Colon (tissue), 2 donors: ENCODE data around the gene DAD1.
"Not testable (repeated sequence)": the region's sequence is repeated elsewhere in the genome, so short reads cannot be mapped to it uniquely, and the experiment has no call there.

ENCODE experiments used
- FAIRE-seq: peaks from 2 replicates; lab custom pipeline; 2012; peaks lifted over from hg19 to GRCh38; lab: Jason Lieb, UNC
- donor health status: control.
- donor health status: control.

The DAD1 gene

DNA sequence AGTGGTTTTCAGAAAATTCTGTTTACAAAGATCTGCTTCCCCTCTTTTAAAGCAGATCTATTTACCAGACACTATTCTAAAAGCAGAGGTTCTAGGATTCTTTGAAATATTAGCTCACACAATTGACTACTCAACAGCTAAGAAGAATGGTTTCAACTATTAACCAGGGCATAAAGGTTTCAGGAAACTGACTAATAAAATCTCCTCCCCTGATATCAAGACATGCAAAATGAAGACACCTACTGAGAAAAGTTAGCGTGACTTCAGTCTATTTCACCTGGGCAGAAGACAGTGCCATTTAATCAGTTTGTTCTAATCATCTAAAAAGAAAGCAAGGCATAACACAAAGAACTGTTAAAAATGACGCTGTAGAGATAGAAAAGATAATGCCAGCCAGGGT, 22.2 kb downstream of the DAD1 start:
- FAIRE-seq: no peak

DNA sequence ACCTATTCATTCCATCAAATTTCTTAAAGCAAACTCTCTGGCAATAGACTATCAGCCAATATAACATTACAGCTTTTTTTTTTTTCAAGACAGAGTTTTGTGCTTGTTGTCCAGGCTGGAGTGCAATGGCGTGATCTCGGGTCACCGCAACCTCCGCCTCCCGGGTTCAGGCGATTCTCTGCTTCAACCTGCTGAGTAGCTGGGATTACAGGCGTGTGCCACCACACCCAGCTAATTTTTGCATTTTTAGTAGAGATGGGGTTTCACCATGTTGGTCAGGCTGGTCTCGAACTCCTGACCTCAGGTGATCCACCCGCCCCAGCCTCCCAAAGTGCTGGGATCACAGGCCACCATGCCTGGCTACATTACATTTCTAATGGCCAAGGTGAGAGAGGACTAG, 22.8 kb downstream of the DAD1 start:
- not testable (repeated sequence) for FAIRE-seq

DNA sequence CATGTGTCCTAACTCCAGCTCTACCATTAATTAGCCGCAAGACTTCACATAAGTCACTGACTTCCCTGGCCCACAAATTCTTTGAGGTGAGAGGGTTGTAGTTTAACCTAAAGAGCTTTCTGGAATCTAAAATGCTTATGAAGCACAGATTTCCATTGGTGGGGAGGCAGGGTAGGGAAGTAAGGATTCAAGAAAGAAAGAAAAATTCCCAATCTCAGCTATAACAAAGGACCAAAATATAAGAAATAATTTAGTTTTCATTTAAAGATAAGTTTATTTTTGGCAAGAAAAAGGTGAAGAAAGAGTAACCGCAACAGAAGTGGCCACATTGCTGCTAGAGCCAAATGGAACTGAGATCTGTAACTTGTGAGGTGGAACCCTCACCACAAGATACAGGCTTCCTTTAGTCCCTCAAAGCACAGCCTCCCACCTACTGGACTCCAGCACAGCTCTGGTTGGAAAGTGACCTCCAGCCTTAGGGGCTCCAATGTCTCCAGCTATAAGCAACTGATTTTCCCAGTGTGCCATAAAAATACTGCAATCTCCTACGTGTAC, 23.6 kb downstream of the DAD1 start:
- no peak for FAIRE-seq

- FAIRE-seq: no peak
Observed at GRCh38 chr14:22564463-22564862, 24.6 kb downstream of the DAD1 start.

DNA sequence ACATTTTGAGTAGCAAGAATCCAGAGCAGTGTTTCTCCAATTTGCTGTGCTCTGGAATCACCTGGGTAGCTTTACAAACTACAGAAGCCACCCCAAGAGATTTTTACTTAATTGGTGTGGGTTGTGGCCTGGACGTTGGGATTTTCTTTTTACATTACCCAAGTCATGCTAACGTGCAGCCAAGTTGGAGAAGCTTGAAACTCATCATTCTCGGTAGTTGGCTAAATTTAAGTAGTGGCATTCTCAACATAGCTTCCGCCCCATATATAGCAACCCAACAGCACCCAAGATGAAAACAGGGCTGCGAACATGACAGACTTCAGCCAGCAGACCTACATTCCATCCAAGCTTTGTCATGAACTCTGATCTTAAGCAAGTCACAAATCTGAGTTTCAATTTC, 25.0 kb downstream of the DAD1 start:
- no peak for FAIRE-seq

DNA sequence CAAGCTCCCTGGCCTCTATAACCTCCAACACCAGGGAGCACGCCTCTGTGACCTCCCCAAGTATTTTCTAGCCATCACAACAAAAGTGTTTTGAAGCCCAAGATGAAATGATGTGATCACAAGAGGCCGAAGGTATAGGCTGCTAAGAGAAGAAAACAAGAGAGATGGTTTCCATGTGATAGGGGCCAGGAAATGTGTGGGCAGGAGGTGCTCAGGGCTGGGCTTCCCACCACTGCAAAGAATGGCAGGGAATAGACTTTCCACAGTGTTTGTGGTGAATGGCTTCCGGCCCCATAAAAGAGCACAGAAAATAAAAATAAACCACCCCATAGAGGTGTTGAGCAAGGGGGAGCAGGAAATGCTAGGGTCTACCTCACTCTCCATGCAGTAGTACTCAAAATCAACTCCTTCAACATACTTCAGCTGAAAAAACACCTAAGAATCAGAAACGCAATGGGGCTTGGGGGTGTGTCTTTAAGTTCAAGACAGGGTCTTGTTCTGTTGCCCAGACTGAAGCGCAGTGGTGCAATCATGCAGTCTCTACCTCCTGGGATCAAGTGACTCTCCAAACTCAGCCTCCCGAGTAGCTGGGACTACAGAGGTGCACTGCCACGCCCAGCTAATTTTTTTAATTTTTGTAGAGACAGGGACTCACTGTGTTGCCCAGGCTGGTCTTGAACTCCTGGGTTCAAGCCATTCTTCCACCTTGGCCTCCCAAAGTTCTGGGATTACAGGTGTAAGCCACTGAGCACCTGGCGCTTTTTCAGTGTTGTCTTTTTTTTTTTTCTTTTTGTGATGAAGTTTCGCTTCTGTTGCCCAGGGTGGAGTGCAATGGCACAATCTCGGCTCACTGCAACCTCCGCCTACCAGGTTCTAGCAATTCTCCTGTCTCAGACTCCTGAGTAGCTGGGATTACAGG, 27.1 kb downstream of the DAD1 start:
- no peak for FAIRE-seq

DNA sequence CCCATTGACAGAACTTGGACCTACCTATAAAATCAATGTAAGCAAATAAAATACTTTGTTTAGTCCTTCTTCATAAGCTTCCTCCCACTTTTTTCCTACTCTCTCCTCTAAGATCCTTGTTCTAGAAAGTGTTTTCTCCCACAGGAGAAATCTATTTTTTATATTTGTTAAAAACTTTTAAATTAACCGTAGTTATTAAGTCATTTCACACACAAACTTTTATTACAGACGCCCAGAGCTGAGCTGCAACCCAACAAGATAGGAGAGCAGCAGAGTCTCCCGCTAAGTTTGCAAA, 27.7 kb downstream of the DAD1 start:
- no peak for FAIRE-seq

DNA sequence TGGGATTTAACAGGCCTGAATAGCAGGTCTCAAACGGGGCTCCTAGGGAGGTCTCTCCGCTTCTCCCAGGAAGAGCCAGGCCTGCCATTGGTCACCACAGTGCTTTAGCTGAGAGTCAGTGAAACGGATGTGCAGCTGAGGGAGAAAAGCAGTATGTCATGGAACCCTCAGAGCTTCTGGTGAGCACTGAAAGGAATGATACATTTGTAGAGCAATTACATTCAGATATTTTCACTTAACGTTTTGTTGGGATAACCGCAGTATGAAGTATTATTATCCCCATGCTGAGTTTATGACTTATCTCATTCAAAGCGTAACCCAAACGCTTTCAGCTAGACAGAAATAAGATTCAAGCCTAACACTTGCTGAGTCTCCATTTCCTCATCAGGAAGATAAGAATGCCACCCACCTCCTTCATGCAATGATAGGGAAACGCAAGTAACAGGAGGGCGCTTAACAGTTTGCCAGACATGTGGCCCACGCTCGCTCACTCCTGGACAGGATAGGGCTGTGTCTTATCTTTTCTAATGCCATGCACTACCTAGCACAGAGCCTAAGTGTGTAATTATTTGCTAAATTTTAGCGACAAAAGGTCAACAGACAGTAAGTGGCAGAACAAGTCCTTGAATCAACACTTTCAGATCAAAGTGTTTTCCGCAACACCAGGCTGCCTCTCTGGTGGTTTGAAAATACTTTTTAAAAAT, 28.2 kb downstream of the DAD1 start:
- no peak for FAIRE-seq

DNA sequence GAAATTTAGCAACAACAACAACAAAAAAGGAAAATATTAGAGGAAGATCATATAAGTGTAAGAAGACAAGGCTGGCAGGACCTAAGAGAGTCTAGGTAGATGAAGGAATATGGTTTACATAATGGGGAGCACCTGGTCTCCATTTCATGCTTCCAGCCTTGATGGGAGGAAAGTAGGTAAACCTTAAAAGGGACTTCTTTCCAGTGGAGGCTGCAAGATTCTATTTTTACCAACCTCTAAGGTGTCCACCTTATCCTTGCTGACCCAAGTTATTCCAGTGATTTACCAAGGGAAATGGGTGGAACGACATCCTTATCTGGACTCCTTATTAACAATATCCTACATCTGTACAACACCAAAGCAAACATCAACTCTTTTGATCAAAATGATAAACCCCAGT, 30.0 kb downstream of the DAD1 start:
- FAIRE-seq: no peak

GRCh38 chr14:22558221-22558913, 30.7 kb downstream of the DAD1 start:
- FAIRE-seq: no peak

DNA sequence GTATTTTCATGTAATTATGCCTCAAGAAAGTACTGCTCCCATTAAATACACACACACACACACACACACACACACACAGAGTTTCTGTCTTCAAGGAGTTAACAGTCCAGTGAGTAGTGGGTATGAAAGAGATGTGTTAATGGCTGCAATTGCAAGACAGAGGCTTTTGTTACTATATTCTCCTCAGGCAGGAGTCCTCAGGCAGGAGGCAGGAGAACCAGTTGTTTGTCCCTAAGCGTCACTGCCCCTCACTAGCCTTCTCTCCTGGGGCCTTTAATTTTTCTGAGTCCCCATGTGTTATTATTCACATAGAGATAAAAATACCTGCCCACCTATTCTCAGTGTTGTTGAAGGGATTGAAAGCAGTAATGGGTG, 31.2 kb downstream of the DAD1 start:
- no peak for FAIRE-seq

- no peak for FAIRE-seq
Observed at GRCh38 chr14:22556990-22557623, 31.9 kb downstream of the DAD1 start.

DNA sequence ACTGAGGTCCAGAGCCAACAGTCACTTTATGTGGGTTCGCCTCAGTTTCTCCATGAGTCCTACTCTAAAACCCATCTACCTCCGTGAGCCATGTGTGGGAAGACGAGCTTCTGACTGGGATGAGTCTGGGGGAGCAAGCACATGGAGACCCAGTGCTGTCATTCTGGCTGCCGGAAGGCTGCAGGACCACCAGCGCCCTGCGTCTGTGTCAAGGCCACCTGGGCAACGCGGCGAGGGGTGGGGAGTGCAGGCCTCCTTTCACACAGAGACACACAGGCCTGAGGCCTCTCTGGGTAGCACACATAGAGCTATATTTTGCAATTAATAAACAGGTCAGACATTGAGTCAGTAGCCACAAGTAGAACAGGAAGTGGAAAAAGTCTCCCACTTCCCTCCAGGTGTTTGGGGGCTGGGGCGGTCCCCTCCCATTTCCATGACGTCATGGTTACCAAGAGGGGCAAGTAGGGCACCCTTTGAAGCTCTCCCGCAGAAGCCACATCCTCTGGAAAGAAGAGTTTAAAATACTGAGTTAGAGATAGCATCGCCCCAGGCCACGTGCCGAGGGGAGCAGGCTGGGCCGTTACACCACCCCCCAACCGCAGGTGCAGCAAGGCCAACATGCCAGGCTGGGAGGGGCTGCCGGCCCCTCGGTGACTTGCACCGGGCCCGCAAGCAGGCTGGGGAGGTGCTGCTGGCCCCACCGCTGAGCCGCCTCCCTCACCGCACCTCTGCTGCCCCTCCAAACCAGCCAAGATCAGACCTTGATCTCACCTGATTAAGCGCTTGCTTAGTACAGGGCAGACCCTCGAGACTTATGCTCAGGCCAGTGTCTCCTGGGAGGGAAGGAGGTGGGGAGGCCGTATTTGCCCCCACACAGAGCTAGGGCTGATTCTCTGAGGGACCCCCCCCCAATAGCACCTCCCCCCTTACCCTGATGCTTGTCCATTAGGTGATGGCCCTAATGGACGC, 32.7 kb downstream of the DAD1 start:
- no peak for FAIRE-seq

- no peak for FAIRE-seq
Observed at GRCh38 chr14:22555384-22556011, 33.5 kb downstream of the DAD1 start.

- FAIRE-seq: no peak
Observed at GRCh38 chr14:22554498-22555383, 34.3 kb downstream of the DAD1 start.

DNA sequence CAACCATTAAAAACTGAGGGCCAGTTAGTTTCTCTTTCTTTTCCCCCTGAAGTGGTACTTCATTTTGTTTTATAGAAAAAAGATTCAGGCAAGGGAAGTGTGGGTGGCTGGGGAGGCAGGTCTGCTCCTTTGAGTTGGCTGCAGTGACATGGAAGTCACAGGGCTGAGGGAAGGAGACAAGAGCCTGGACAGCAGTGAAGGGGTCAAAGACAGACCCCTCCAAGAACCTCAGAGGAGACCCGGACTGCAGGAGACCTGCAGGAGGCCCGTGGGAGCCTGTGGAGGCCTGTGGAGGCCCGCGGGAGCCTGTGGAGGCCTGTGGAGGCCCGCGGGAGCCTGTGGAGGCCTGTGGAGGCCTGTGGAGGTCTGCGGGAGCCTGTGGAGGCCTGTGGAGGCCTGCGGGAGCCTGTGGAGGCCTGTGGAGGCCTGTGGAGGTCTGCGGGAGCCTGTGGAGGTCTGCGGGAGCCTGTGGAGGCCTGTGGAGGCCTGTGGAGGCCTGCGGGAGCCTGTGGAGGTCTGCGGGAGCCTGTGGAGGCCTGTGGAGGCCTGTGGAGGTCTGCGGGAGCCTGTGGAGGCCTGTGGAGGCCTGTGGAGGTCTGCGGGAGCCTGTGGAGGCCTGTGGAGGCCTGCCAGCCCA, 35.0 kb downstream of the DAD1 start:
- not testable (repeated sequence) for FAIRE-seq

DNA sequence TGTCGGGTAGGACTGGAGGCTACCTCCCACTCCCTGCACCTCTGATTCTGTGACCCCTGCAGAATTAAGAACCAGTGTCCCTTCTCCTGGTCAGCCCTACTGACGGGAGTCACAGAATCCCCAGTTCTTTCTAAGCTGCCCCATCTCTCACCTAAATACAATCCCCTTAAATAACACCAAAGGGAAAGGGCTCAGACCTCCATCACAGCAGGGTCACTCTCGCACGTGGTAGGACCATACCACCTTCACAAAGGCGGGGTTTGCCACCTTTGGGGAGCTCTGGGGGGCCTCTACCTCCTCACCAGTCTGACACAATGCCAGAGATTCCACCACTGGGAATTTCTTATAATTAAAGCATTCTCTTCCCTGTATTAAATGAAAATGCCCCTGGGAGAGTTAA, 35.6 kb downstream of the DAD1 start:
- no peak for FAIRE-seq

- FAIRE-seq: no peak
Observed at GRCh38 chr14:22552827-22553076, 36.3 kb downstream of the DAD1 start.

- FAIRE-seq: no peak
Observed at GRCh38 chr14:22552001-22552826, 36.8 kb downstream of the DAD1 start.
